HS-27A (cell line): ENCODE data around the gene OR14I1.
"Not testable (repeated sequence)": the region's sequence is repeated elsewhere in the genome, so short reads cannot be mapped to it uniquely, and the experiment has no call there.

Experiments used
- DNase-seq: peaks from one replicate; pipeline ENCODE4 v3.0.0-alpha.2; 2012; ENCODE audit warnings: low read depth, missing footprints

The OR14I1 gene

DNA sequence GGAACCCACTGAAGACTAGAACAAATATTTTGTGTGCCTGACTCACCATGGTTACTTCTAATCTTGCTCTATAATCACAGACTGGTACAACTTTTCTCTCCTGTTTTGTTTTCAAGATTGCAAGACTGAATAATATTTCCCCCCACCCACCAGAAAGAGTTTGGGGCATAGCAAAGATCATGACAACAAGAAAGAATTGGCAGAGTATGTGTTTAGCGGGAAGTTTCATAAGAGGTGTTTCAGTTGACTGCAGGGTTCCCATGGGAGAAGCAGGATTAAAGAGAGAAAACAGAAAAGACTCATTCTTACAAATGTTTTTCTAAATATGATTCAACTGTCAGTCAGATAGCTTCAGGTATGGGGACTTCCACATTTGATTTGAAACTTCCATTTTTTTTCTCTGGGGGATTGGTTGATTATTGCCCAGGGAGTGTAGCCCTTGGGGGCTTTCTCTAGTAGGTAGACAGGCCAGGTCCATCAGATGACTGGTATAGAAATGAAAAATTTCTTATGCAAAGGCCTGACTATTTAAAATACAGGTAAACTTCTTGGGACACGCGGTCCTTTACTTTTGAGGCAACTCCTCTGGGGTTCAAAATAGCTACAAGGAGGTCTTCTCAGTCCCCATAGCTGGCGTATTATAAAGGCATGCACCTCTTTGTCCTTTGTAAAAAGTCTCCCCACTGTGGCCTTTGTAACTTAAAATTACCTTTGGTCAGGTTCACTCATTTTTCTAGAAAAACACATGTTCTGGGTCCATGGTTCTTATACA, 13.9 kb downstream of the OR14I1 start:
- DNase-seq = no peak

DNA sequence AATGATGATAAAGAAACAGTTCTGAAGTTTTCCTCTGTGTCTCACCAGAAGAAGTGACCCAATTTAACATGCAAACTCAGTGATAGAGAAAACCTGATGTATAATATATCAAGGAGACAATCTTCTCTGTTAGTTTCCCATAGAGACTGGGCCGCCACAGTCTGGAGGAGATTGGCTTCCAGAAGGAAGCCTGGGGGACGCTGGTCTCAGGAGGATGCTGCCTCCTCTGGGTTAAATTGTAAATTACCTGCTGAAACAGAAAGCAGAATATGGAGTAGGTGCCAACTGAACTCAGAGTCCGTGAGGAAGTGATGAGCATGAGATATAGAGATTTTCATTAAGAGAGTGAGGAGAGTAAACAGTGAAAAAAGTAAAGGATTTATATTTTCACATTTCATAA, 15.8 kb downstream of the OR14I1 start:
- no peak for DNase-seq

DNA sequence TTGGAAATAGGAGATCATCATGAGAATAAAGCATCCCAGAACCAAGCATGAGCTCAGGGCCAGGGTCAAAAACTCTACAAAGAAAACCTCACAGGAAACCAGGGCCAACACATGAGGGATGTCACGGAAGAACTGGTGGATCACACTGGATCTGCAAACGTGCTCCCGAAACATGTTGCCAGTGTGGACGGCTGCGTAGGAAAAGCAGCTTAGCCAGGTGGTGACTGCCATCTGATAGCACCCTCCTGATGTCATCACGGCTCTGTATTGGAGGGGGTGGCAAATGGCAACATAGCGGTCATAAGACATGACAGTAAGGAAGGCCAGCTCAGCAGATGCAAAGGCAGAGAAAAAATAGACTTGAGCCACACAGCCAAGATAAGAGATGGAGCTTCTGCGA, 20.9 kb downstream of the OR14I1 start:
- no peak for DNase-seq

DNA sequence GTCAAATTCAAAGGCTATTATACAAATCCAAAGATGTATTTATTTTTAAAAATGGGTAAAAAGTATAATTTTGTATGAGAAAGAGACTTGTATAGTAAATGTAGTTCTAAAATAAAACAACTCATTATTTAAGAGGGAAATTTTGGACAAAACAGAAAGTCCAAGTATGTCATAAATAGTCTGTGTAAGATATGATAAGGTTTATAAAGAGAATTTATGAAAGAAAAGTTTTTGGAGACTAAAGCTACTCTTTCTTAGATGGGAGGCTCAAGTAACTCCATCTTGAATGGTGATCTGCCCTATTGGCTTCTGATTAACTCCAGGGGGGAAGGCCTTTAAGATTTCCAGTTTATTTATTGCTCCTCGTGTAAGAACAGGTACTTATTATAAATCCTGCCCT, 32.6 kb downstream of the OR14I1 start:
- DNase-seq = no peak

DNA sequence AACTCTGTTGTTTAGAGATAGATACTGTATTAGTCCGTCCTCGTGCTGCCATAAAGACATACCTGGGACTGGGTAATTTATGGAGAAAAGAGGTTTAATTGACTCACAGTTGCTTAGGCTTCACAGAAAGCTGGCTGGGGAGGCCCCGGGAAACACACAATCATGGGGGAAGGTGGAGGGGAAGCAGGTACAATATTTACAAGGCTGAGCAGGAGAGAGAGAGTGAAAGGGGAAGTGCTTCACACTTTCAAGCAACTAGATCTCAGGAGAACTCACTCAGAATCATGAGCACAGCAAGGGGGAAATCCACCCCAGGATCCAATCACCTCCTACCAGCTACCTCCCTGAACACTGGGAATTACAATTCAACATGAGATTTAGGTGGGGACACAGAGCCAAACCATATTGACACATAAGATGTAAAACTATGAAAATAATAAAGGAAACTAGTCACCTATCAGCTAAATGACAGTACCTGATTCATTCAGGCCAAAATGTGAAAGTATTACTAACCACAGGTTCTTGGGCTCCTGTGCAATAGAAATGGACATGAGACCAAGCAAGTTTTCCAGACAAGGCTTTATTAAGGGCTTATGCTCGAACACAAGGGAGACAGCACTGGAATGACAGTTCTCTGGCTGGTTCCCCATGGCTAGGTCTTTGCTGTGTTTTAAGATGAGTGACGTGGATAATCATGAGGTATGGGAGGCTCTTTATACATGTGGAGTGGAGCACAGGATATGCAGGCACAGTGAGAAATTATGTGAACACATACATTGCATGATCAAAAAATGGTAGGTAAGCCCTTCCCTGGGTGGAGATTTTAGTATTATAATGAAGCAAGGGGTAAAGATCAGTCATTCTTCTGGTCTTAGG, 38.9 kb downstream of the OR14I1 start:
- not testable (repeated sequence) for DNase-seq

DNA sequence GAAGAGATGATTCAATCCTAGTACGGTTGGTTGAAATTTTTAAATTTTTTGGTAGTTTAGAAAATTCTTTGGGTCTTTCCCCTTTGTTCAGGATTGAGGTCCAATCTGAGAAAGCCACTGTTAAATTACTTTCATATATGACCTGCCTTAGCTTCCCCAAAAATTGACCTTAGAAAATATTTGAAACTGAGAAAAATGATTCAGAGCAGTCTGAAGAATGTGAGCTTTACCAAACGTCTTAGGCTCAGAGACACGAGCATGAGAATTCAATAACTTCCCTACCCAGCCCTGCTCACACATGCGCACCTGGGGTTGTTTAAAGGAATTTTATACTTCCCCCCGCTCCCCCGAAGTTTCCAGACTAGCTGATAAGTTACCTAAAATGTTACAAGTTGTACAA, 45.8 kb downstream of the OR14I1 start:
- not testable (repeated sequence) for DNase-seq

DNA sequence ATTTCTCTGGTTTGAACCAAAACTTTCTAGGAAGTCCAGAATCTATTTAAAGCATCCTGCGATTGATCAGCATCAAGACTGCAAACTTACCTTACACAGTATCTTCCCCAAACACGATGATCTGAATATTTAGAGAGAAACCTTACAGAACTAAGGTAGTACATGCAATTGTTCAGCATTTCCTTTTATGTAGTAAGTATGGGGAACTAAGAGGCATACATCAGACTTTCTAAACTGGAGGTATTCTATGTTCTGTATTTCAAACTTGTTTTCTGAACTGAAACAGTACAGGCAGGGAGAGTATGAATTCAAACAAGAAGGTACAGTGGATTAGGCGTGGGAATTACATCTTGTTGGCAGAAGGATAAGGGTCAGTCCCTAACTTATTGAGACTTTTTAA, 47.2 kb downstream of the OR14I1 start, which contains the start of gene OR2T27:
Gene OR2T27, minus strand, starts transcription at position 175 of the 400 bp plus-strand sequence. CDS start 4,644 bp downstream, outside the sequence.
- not testable (repeated sequence) for DNase-seq
